SK-N-SH treated with all-trans-retinoic acid at 6 μM for 48 hours (cell line): ENCODE data around the gene CD8B2.

ENCODE experiments used
- ARNTL ChIP-seq: fragments of 450-650 bp; formaldehyde crosslinking; IDR thresholded peaks from 2 replicates; pipeline ENCODE4 v1.5.0; 2020; ENCODE audit warnings: low read depth, mild to moderate bottlenecking, moderate library complexity, borderline replicate concordance
- CSDC2 ChIP-seq: fragments of 250-450 bp; sonication (Bioruptor Pico); IDR thresholded peaks from 2 replicates; pipeline ENCODE4 v1.5.0; 2020; ENCODE audit warnings: mild to moderate bottlenecking, moderate library complexity
- ESRRG ChIP-seq: fragments of 250-450 bp; sonication (Bioruptor Pico); IDR thresholded peaks from 2 replicates; pipeline ENCODE4 v1.6.1; 2021; ENCODE audit warnings: mild to moderate bottlenecking
- GLIS3 ChIP-seq: fragments of 250-450 bp; sonication (Bioruptor Pico); IDR thresholded peaks from 2 replicates; pipeline ENCODE4 v1.5.0; 2020; ENCODE audit warnings: mild to moderate bottlenecking, moderate library complexity
- OSR1 ChIP-seq: fragments of 250-450 bp; sonication (Bioruptor Pico); IDR thresholded peaks from 2 replicates; pipeline ENCODE4 v1.8.0; 2022; ENCODE audit warnings: moderate library complexity, mild to moderate bottlenecking, inconsistent platforms
- PPARA ChIP-seq: fragments of 250-450 bp; sonication (Bioruptor Pico); IDR thresholded peaks from 2 replicates; pipeline ENCODE4 v1.5.0; 2020; ENCODE audit warnings: mild to moderate bottlenecking, borderline replicate concordance
- RARB ChIP-seq: fragments of 250-450 bp; sonication (Bioruptor Pico); IDR thresholded peaks from 2 replicates; pipeline ENCODE4 v1.8.0; 2021; ENCODE audit warnings: mild to moderate bottlenecking, moderate library complexity
- ZNF70 ChIP-seq: fragments of 450-650 bp; formaldehyde crosslinking; IDR thresholded peaks from 2 replicates; pipeline ENCODE4 v1.5.0; 2020; ENCODE audit warnings: mild to moderate bottlenecking, moderate library complexity
- TF ChIP-seq, protein P1 (sequence below): fragments of 250-450 bp; sonication (Bioruptor Pico); IDR thresholded peaks from 2 replicates; pipeline ENCODE4 v1.8.0; 2021; ENCODE audit warnings: low read depth, mild to moderate bottlenecking, moderate library complexity, borderline replicate concordance
- TF ChIP-seq, protein P2 (sequence below): fragments of 250-450 bp; sonication (Bioruptor Pico); IDR thresholded peaks from 2 replicates; pipeline ENCODE4 v1.8.0; 2020; ENCODE audit warnings: mild to moderate bottlenecking, moderate library complexity, borderline replicate concordance

DNA sequence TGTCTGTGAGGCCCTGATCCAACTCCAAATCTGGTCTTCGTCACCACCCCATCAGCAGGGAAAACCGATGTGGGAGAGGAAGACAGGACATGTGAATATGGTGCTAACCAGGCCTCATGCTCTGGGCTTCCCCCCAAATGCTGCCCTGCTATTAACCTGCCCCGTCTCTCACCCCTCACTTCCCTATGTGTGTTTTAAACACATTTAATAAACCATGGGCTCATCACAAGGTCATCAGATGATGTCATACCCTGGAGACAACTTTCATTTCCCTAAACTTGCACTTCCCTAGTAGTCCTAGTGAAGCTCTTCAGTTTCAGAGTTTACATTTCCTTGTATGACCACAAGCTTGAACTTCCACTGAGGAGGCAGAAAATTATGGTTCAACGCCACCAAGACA, 49.9 kb downstream of the CD8B2 start:
- TF ChIP-seq, protein P1, sequence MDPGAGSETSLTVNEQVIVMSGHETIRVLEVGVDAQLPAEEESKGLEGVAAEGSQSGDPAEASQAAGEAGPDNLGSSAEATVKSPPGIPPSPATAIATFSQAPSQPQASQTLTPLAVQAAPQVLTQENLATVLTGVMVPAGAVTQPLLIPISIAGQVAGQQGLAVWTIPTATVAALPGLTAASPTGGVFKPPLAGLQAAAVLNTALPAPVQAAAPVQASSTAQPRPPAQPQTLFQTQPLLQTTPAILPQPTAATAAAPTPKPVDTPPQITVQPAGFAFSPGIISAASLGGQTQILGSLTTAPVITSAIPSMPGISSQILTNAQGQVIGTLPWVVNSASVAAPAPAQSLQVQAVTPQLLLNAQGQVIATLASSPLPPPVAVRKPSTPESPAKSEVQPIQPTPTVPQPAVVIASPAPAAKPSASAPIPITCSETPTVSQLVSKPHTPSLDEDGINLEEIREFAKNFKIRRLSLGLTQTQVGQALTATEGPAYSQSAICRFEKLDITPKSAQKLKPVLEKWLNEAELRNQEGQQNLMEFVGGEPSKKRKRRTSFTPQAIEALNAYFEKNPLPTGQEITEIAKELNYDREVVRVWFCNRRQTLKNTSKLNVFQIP (CRISPR knock-in tag) = no peak
- TF ChIP-seq ARNTL (CRISPR knock-in tag) (no peak), PPARA (CRISPR knock-in tag) (no peak), GLIS3 (CRISPR knock-in tag) (no peak), CSDC2 (CRISPR knock-in tag) (no peak), OSR1 (CRISPR knock-in tag) (no peak), RARB (no peak), ESRRG (CRISPR knock-in tag) (no peak), ZNF70 (CRISPR knock-in tag) (no peak)
- TF ChIP-seq, protein P2, sequence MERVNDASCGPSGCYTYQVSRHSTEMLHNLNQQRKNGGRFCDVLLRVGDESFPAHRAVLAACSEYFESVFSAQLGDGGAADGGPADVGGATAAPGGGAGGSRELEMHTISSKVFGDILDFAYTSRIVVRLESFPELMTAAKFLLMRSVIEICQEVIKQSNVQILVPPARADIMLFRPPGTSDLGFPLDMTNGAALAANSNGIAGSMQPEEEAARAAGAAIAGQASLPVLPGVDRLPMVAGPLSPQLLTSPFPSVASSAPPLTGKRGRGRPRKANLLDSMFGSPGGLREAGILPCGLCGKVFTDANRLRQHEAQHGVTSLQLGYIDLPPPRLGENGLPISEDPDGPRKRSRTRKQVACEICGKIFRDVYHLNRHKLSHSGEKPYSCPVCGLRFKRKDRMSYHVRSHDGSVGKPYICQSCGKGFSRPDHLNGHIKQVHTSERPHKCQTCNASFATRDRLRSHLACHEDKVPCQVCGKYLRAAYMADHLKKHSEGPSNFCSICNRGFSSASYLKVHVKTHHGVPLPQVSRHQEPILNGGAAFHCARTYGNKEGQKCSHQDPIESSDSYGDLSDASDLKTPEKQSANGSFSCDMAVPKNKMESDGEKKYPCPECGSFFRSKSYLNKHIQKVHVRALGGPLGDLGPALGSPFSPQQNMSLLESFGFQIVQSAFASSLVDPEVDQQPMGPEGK (CRISPR knock-in tag) = no peak
